ENCODE results near the gene LAD1. TPM values are rescaled to one million over a fixed set of nuclear protein-coding genes. Genes with fewer than 3 reads are reported as not detected.

The LAD1 gene
- total RNA-seq, 1 donor from 2014 or later, result 35.6 TPM

DNA sequence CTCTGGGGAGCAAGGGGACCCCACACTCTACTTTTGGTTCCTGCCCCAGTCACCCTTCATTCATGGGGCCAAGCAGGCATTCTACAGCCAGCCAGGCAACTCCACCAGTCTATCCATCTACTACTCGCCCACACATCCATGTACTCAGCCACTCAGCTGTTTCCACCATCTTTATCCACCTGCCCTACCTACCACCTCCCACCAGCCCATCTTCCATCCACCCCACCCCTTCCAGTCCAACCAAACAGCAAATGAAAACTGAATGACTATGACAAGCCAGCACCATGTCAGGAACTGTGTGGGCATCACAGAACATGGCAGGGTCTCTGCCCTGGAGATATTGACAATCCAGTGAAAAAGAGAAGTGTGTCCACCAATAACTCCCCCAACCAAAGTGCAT, 7.9 kb downstream of the LAD1 start:
- DNase-seq, result no peak

DNA sequence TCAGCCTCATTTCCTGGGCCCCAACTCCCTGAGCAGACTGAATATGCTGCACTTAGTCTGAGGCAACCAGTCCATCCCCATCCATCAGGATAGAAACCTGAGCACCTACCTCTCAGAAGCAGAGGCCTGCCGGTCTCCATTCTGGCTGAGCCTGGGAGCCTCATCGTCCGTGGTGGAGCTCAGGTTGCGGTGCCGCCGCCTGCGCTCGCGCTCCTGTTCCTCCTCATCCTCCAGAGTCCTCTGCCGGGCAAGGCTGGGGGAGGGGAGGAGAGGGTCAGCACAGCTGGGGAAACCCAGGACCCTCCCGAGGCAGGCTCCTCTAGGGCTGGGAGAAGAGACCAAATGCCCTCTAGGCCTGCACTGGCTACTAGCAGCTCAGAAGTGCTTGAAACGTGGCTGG, 10.1 kb downstream of the LAD1 start:
- no peak for DNase-seq

DNA sequence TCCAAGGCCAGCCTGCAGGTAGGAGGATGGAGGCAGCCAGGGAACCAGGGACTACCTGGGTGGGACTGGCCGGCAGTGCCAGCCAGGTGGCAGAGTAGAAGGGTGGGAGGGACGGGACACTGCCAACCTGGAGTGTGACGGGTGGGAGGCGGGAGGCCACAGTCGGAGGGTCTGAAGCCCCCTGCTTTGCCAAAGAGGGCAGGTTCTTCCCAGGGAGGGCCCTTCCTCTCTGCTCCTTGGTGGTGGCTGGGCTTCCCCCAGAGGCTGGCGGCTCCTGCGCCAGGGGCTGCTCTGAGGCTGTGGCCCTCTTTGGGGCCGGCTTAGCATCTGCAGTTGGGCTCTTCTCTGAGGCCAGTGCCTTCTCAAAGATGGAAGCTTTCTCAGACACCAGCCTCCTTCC, 12.9 kb downstream of the LAD1 start:
- no peak for DNase-seq

DNA sequence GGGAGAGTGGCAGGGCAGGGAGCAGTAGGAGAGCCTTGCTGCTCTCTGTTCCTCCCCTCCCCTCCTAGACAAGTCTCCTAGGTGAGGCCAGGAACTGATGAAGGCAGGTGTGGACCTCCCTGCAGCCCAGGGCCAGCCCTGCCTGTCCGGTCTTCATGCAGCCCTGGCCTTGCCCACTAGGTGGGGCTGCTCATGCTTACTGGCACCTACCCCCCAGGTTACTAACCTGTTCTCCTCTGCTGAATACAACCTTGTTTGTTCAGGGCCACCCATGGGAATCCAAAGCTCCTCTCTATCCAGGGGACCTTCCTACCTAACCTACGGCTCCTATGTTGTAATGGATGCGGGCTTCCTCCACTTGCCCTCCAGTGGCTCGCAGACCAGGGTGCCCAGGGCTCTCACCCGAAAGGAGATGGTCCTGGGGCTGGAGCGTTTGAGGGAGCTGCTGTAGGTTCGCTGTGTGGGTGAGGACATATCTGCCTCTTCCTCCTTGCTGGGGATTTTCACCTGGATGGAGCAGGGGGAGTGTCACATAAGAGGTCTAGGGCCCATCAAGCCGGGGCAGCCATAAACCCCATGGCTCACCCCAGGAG, 13.7 kb downstream of the LAD1 start:
- peak; percentile 61 for DNase-seq

DNA sequence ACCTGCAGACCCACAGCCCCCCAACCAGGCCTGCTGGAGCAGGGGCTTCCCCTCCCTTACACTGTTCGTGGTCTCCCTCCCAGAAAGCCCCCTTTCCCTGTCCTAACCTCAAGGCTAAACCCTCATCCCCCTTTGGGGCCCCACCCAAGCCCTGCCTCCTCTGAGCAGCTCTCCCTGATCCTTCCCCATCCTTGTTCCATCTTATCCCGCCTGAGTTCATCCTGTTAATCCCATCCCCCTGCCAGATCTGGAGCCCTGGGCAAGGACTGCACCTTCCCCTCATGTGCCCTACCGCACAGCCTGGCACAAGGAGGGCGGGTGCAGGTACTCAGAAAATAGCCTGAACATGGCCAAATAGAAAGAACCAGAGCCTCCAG, 14.7 kb downstream of the LAD1 start:
- no peak for DNase-seq

DNA sequence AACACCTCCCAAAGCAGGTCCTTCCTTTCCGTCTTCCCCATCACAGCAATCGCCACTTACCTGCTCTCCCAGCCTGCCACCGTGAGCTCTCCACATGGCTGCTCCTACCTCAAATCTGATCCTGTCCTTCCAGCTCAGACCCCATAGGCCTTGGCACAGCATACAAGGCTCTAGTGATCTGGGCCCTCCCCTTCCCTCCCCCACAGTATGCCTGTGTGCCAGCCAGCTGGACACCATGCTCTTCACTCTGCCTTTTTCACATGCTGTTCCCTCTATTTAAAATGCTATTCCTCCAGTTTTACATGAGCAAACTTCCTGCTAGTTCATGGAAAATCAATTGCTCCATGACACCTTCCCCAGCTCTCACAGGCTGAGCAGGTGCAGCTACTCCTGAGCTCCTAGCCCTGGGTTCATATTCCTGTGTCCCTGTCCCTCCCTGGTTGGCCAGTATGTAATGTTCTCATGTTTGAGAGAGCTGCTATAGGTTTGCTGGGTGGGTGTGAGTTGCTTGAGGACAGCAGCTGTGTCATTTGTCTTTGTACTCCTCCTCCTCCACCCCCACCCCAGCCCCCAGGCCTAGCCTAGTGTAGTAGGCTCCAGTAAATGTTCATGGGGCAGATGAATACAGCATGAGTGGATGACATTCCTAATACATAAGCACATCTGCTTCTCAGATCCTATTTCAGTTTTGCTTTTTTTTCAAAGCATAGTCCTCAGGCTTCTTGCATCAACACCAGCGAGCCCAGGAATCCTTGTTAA, 15.3 kb downstream of the LAD1 start:
- peak; percentile 96 for DNase-seq

DNA sequence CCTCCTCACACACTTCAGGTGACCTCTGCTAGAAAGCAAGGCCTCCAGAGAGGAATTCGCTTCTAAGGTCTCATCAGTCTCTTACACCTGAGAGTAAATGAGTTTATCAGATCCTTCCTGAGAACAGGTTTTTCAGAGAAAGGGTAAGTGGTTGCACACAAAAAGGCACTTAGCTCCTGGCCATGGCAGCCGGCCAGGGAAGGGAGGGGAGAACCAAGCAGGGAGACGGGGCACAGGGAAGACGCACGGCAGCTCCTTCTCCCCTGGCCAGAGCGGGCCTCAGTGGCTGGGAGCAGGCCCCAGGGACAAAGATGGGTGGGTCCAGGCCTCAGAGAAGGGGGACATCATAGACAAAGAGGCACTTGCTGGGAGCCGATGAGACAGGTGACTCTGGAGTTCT, 18.0 kb downstream of the LAD1 start:
- DNase-seq, result peak; percentile 62

DNA sequence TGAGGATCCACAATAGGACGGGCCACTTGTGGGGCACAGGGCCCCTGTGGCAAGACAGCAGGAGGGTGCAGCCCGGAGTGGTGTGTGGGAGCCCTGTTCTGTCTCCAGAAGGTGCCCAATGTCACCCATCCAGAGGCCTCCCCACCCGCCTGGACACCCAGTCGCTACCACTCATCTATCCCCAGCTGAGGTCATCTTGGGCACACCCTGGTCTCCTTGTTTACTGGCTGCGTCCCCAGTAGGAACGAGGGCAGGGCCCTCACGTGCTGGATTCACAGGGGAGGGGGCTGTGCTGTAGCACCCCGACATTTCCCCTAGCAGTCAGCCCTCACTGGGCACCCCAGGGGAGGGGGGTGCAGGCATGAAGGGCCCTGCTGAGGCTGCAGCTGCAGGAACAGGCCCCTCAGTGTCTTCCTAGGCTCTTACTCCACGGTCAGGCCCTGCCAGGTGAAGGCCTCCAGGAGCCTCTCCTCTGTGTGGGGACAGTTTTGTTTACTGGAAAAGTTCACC, 19.3 kb downstream of the LAD1 start:
- DNase-seq, result no peak

DNA sequence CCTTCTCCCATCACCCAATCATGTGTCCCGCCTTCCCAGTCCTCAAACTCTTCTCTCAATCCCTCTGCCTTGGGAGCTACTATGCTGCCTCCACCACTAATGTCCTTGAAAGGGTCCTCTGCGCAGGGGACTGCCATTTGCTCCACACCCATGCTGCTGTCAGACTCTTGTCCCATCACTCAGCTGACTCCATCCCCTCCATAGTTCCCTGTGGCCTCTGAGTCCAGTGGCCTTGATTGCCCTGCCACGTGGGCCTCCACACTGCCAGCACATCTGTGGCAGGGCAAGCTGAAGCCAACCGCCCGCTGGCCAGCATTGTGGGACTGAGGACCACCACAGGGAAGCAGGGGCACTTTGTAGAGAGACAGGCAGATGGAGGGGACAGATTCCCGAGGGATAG, 20.3 kb downstream of the LAD1 start:
- DNase-seq, result no peak

DNA sequence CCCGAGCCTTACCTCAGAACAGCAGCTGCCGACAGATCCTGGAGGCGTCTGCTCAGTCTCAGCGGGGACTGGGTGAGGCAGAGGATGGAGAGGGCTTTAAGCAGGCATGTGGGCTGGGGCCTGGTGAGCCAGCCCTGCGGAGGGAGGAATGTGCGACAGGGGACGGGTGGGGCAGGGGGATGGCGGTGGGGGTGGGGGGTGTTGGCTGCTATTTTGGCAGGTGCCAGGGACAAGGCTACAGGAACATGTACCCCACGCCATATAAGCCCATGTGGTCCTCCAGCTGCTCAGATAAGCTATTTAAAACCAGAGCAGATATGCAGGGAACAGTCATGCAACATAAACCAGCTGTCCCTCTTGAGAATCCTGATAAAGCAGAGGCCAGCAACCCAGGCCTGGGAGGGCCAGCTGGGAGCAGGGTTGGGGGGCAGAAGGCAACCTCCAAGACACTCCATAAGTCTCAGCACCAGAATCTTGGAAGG, 21.5 kb downstream of the LAD1 start, which contains the start of gene TNNT2:
TNNT2 (minus strand) TSS at position 70 of the 482 bp plus-strand sequence. CDS start 4,426 bp downstream, outside the sequence.
- peak; percentile 91 for DNase-seq

DNA sequence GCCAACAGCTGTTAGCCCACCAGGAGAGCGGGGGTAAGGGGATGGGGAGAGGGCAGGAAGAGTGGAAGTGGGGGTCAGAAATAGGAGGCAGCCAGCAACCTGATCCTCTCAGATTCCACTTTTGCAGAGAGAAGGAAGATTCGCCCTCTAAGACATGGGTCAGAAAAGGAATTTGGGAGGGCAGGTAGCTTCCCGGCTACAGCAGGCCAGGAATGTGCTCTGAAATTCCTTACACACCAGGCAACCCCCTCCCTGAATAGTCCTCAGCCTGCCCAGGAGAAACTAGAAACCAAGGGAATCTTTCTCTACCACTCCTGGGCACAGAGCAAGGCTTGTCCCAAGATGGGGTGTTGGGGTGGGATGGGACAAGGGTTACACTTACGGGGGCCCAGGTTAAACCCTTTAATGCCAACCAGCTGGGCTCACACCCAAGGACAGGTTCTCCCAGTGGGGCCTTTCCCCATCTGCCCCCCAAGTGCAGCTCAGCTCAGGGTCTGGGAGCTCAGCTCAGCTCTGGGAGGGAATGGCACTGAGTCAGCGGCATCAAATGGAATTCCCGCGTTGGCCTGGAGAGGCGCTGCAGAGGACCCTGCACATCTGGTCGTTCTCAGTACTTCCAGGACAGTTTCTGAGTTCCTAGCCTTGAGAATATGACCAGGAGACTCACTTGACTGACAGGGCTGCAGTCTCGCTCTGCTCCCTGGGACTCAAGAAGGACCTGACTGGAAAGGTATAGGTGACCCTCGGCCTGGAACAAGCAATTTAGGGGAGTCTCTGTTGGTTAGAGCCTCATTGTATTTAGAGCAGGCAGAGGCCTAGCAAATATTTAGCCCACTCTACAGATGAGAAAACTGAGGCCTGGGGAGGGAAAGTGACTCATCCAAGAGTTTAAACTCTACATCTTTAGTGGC, 22.4 kb downstream of the LAD1 start:
- DNase-seq, result peak; percentile 88

DNA sequence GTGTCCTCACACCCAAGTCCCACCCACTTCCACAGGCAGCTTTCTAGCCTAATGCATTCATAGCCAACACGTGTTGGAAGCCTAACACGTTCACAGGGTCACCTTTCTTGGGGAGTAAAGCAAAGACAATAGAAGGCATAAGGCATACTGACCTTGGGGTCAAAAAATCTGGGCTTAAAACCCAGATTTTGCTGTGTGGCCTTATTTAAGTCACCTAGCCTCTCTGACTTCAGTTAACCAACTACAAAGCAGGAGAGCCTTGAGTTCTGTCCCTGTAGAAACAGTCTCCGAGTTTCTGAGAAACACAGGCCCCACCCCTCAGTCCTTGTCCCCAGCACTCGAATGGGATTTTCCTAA, 23.0 kb downstream of the LAD1 start:
- DNase-seq, result no peak

DNA sequence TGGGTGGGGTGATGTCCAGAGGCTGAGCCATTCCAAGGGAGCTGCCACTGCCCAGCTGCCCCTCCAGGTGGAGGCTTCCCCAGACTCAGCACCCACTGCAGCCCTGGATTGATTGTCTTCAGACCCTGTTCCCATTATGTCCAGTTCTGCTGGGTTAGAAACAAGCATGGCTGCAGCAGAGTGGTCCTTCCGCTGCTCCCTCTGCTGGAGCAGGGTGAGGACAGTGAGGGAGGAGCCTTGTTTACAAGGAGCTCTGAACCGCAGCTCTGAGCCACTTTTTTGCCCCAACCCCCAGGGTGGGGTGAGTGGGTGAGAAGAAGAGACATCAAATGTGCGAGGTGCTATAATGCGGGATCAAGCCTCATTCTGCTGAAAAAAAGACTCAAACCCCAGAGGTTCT, 24.0 kb downstream of the LAD1 start:
- DNase-seq, result no peak

DNA sequence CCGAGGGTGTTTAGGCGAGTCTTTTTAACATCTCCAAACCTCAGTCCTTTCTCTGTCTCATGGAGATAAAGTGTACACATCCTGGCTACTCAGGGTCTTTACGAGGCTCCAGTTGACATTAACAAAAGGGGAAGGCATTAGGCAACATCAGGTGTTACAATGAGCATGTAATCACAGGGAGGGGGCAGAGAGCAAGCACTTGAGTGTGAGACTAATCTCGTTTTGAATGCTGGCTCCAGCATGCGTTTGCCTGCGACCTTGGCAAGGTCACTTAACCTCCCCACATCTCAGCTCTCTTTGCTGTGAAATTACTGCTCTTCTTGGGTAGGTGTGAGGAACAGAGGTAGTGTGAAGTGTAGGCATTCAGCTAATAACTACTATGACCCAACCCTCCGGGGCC, 24.8 kb downstream of the LAD1 start:
- no peak for DNase-seq

DNA sequence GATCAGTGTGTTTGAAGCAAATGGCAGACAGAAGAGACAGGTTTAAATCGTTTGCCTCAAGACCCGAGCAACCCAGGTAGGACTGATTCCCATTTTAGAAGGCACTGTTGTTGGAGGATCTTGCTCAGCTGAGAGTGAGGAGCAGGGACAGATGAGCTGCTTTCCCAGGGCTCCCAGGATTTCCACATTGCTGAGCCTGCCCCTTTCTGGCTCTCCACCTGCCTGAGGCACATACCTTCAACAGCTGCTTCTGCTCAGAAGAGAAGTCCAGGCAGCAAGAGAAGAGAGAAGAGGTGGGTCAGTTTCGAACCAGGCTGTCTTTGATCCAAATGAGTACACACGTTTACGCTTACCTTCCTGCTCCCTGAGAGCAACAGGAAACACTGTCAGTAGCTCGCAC, 27.3 kb downstream of the LAD1 start:
- DNase-seq, result no peak

DNA sequence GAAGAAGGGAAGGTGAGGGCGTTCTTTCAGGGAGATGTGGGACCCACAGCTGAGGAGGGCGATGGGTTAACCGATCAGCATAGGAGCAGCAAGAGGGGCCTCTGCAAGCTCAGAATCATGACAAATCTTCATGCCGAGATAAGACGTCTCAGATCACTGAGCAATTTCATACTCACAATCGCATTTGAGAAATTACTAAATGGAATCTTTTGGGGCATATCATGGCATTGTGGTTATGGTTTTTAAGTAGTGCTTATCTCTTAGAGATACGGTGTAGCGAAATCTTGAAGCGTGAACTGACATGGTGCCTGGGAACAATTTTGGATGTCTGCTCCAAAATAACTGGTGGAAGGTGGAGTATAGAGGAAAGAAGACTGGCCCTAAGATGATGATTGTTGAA, 27.8 kb downstream of the LAD1 start:
- no peak for DNase-seq

DNA sequence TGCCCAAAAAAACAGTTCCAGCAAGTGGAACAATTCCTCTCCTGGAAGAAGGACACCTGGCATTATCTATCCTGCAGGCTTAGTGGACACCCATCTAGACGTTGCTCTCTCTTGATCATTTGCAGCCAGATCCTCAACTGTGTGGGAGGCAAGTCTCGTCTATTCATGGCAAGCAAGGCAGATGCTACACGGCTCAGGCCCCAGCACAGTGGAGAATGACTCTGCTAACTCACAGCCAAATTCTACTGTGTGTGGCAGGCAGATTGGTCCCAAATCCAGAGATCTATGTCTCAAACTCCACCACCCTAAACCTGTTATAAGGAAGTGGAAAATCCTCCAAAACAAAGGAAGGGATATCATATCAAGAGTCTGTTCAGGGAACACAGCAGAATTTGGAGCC, 28.6 kb downstream of the LAD1 start:
- no peak for DNase-seq

DNA sequence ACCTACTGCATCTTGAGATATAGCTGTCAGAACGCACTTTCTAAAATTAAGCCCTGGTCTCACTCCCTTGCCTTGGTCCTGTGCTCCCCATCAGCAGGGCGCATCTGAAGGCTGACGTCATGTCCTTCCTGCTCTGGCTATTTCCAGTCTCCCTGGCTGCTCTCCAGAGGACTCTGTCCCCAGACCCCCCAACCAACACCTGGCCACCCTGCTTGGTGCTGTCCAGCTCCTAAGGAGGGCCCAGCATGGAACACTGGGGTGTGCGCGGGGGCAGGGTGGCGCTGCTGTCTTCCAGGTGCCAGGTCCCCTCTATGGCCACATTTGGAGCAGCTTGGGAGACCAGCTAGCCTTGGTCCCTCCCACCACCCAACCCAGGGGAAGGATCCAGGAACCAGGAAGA, 29.9 kb downstream of the LAD1 start:
- DNase-seq, result no peak

DNA sequence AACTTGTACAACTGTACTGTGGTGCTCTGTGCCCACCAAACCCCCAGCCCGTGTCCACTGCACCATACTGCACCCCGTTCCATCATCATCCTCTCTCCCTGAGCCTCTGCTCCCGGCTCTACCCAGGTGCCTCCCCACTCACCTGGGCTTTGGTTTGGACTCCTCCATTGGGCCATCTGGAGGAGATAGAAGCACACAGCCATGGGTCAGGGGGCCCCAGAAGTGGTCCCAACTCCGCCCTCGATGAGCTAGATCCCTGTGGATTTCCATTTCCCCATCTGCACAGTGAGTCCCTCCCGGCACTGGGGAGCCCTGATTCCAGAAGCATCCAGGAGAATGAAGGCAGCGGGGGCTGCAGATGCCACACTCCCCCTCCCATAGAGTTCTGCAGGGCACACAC, 32.4 kb downstream of the LAD1 start:
- no peak for DNase-seq

DNA sequence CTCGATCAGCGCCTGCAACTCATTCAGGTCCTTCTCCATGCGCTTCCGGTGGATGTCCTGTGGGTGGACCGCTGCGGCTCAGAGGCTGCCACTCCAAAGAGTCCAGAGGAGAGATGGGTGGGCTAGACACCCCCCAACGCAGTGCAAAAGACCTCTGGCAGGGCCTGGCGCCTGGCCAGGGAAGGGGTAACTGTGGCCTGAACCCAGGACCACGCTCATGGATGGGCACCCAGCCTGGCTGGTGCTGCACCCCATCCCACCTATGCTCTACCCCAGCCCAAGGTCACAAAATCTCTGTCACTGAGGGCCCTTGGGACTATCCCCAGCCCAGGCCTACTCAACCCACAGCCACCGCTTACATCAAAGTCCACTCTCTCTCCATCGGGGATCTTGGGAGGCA, 33.9 kb downstream of the LAD1 start:
- no peak for DNase-seq

DNA sequence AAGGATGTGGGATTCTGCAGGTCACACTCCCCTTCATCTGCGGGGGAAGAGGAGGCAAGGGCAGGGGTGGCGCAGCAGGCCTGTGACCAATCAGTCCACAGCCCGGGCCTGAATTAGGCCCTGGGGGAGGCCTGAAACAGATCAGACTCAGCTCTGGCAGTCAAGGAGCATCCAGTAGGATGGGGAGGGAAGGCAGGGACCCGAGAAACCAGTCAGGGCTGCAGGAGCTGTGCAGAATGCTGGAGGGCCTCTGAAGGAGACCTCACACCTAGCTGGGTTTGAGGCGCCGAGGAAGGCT, 34.4 kb downstream of the LAD1 start:
- no peak for DNase-seq

DNA sequence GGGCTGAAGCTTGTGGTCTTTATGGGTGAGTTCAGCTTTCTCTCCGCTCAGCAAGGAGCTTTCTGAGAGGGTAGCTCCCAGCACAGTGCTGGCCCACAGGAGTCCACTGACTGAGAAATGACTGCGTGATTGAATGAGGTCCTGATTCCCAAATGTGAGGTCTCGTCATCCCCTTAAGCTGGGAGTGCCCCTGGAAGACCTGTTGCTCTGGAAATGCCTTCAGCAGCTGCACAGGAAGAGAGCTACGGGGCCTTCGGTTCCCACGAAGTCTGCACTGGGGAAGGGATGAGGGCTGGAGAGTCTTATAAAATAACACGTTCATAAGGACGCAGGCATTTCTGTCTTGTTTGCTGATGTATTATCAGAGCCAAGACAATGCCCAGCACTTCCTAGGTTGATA, 35.7 kb downstream of the LAD1 start:
- DNase-seq, result no peak

DNA sequence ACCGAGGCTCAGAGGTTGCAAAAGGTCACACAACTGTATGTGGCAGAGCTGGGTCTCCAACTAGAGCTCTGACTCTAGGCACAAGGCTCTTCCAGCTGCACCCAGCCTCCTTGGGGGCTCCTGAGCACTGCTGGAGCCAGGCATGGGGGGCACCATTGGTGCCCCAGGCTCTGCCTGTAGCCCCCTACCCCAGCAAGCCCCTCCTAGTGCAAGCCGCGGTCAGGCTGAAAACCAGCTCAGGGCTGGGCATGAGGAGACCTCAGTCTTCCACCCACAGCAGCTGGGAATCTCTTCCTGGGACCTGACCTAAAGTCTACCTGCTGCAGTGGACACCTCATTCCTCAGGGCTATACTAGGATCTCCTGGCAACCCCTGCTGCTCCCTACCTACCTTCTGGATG, 36.2 kb downstream of the LAD1 start:
- no peak for DNase-seq

Data from tongue (tissue), 2 donors.